Measurements from ENCODE around the gene ARGLU1.

The ARGLU1 gene

GRCh38 chr13:106588367-106588766, 20.4 kb upstream of the ARGLU1 start:
- DNase-seq (ENCODE audit: insufficient read length, low spot score) (no peak), FAIRE-seq (no peak)

GRCh38 chr13:106587787-106588186, 19.9 kb upstream of the ARGLU1 start:
- DNase-seq (ENCODE audit: insufficient read length, low spot score) (no peak), FAIRE-seq (no peak)

GRCh38 chr13:106586648-106587166, 18.8 kb upstream of the ARGLU1 start:
- no peak for DNase-seq (ENCODE audit: insufficient read length, low spot score)
- no peak for FAIRE-seq

- no peak for FAIRE-seq
- DNase-seq (ENCODE audit: insufficient read length, low spot score), result no peak
Measured at GRCh38 chr13:106581225-106581624, 13.3 kb upstream of the ARGLU1 start.

GRCh38 chr13:106575896-106576295, 8.0 kb upstream of the ARGLU1 start:
- no peak for DNase-seq (ENCODE audit: insufficient read length, low spot score)
- no peak for FAIRE-seq

- DNase-seq (ENCODE audit: insufficient read length, low spot score), result no peak
- FAIRE-seq, result no peak
Measured at GRCh38 chr13:106573868-106574267, 5.9 kb upstream of the ARGLU1 start.

GRCh38 chr13:106573284-106573846, 5.4 kb upstream of the ARGLU1 start:
- DNase-seq (ENCODE audit: insufficient read length, low spot score) (no peak), FAIRE-seq (no peak)

GRCh38 chr13:106570299-106570852, 2.4 kb upstream of the ARGLU1 start:
- FAIRE-seq, result no peak
- DNase-seq (ENCODE audit: insufficient read length, low spot score), result no peak

GRCh38 chr13:106569233-106570095, 1.5 kb upstream of the ARGLU1 start:
- no peak for DNase-seq (ENCODE audit: insufficient read length, low spot score)
- no peak for FAIRE-seq

- DNase-seq (ENCODE audit: insufficient read length, low spot score), result no peak
- no peak for FAIRE-seq
Measured at GRCh38 chr13:106568299-106569003, 514 bp upstream of the ARGLU1 start.

- FAIRE-seq, result no peak
Measured at GRCh38 chr13:106566641-106567473, 1.1 kb downstream of the ARGLU1 start.

GRCh38 chr13:106565127-106565775, 2.7 kb downstream of the ARGLU1 start:
- DNase-seq (ENCODE audit: insufficient read length, low spot score) (no peak), FAIRE-seq (no peak)

More at GRCh38 chr13:106566641-106567473, 1.1 kb downstream of the ARGLU1 start:
- peak; percentile 31 for DNase-seq (ENCODE audit: insufficient read length, low spot score)

- DNase-seq (ENCODE audit: insufficient read length, low spot score) (no peak), FAIRE-seq (no peak)
Measured at GRCh38 chr13:106562301-106562700, 5.6 kb downstream of the ARGLU1 start.

GRCh38 chr13:106561551-106562170, 6.3 kb downstream of the ARGLU1 start:
- FAIRE-seq, result no peak
- no peak for DNase-seq (ENCODE audit: insufficient read length, low spot score)

- FAIRE-seq (no peak), DNase-seq (ENCODE audit: insufficient read length, low spot score) (no peak)
Measured at GRCh38 chr13:106560821-106561220, 7.1 kb downstream of the ARGLU1 start.

GRCh38 chr13:106558527-106558926, 9.4 kb downstream of the ARGLU1 start:
- FAIRE-seq (no peak), DNase-seq (ENCODE audit: insufficient read length, low spot score) (no peak)

- DNase-seq (ENCODE audit: insufficient read length, low spot score) (no peak), FAIRE-seq (no peak)
Measured at GRCh38 chr13:106555631-106556328, 12.2 kb downstream of the ARGLU1 start.

- FAIRE-seq (no peak), DNase-seq (ENCODE audit: insufficient read length, low spot score) (no peak)
Measured at GRCh38 chr13:106551751-106552150, 16.2 kb downstream of the ARGLU1 start.

GRCh38 chr13:106551350-106551749, 16.6 kb downstream of the ARGLU1 start:
- no peak for DNase-seq (ENCODE audit: insufficient read length, low spot score)
- no peak for FAIRE-seq

Measured in HTR-8/SVneo (cell line).